IMR-90 (cell line): ENCODE results near the gene EIF1AD. TPM values are rescaled to one million over a fixed set of nuclear protein-coding genes. Genes with fewer than 3 reads are reported as not detected.

Experiments used
- ATAC-seq: fragments of 200-7000 bp; cut with Tn5 transposase; 2 replicates; pipeline ENCODE4 v1.9.1; 2020; ENCODE audit warnings: low read depth, mild to moderate bottlenecking, moderate library complexity
- BruUV-seq: library from RNA; stranded (reverse); fragments of 400-500 nt; replicated peaks from 2 replicates; lab custom pipeline; 2021; lab: Mats Ljungman, UMichigan
- CTCF ChIA-PET: fragments of 300-600 bp; formaldehyde crosslinking; extraction: SDS; loops from one replicate; lab custom pipeline; 2021; ENCODE audit warnings: antibody characterized with exemption; lab: Yijun Ruan, JAX
- POLR2A ChIA-PET: fragments of 300-600 bp; sonication (Branson Sonifier 250); formaldehyde crosslinking; loops from one replicate; lab custom pipeline; 2022; ENCODE audit warnings: antibody characterized with exemption; ENCODE audit not compliant: unreplicated experiment; lab: Charles Lee
- DNase-seq: peaks from one replicate; pipeline ENCODE4 v3.0.0; 2013
- H2AFZ ChIP-seq: replicated peaks from 2 replicates; pipeline ENCODE3; 2013; ENCODE audit warnings: low read length, mild to moderate bottlenecking; ENCODE audit not compliant: poor library complexity
- H2AK5ac ChIP-seq: 2 replicates; pipeline ENCODE4 v1.6.1; 2013; ENCODE audit warnings: low read depth, low read length, inconsistent platforms
- H2AK9ac ChIP-seq: replicated peaks from 2 replicates; pipeline ENCODE3; 2013; ENCODE audit warnings: mild to moderate bottlenecking, low read depth, low read length, moderate library complexity; ENCODE audit not compliant: poor library complexity
- H2BK120ac ChIP-seq: 2 replicates; pipeline ENCODE4 v1.6.1; 2013; ENCODE audit warnings: low read depth, low read length, inconsistent platforms
- H2BK15ac ChIP-seq: 3 replicates; pipeline ENCODE4 v1.6.1; 2013; ENCODE audit warnings: low read depth, low read length, inconsistent platforms
- H2BK20ac ChIP-seq: 2 replicates; pipeline ENCODE4 v1.6.1; 2013; ENCODE audit warnings: low read depth, mild to moderate bottlenecking, inconsistent platforms, low read length, moderate library complexity
- H2BK5ac ChIP-seq: 2 replicates; pipeline ENCODE4 v1.6.1; 2013; ENCODE audit warnings: mild to moderate bottlenecking, low read depth, low read length, inconsistent platforms; ENCODE audit not compliant: poor library complexity, severe bottlenecking
- H3K14ac ChIP-seq: replicated peaks from 2 replicates; pipeline ENCODE4 v1.6.1; 2013; ENCODE audit warnings: low read depth, low read length, inconsistent platforms
- H3K18ac ChIP-seq: 2 replicates; pipeline ENCODE4 v1.6.1; 2013; ENCODE audit warnings: low read depth, low read length, control low read depth
- H3K23ac ChIP-seq: 2 replicates; pipeline ENCODE4 v1.6.1; 2013; ENCODE audit warnings: low read depth, low read length, inconsistent platforms
- H3K27ac ChIP-seq: 2 replicates; pipeline ENCODE4 v1.5.1; 2013; ENCODE audit warnings: mild to moderate bottlenecking, control low read depth, low read length; ENCODE audit not compliant: insufficient read depth
- H3K27me3 ChIP-seq: 2 replicates; pipeline ENCODE4 v1.6.1; 2013; ENCODE audit warnings: low read length; ENCODE audit not compliant: control insufficient read depth, insufficient read depth
- H3K36me3 ChIP-seq: 2 replicates; pipeline ENCODE4 v1.6.1; 2013; ENCODE audit warnings: low read length, mixed read lengths; ENCODE audit not compliant: control insufficient read depth, insufficient read depth
- H3K4ac ChIP-seq: 2 replicates; pipeline ENCODE4 v1.6.1; 2013; ENCODE audit warnings: low read depth, low read length, inconsistent platforms
- H3K4me1 ChIP-seq: 2 replicates; pipeline ENCODE4 v1.6.1; 2013; ENCODE audit warnings: low read length, mixed read lengths; ENCODE audit not compliant: control insufficient read depth, insufficient read depth
- H3K4me2 ChIP-seq: 2 replicates; pipeline ENCODE4 v1.6.1; 2013; ENCODE audit warnings: low read depth, mild to moderate bottlenecking, control low read depth, low read length, moderate library complexity
- H3K4me3 ChIP-seq: 2 replicates; pipeline ENCODE4 v1.5.1; 2013; ENCODE audit warnings: low read depth, mild to moderate bottlenecking, control low read depth, low read length, moderate library complexity; ENCODE audit not compliant: insufficient read depth
- H3K56ac ChIP-seq: 2 replicates; pipeline ENCODE4 v1.6.1; 2013; ENCODE audit warnings: low read length, inconsistent platforms; ENCODE audit not compliant: insufficient read depth; ENCODE audit errors: extremely low read depth
- H3K79me1 ChIP-seq, 2 experiments: 2 replicates each; pipeline ENCODE4 v1.6.1; 2013; ENCODE audit warnings: low read length in 2 of 2, inconsistent platforms in 1 of 2, low read depth in 1 of 2
- H3K9ac ChIP-seq: 2 replicates; pipeline ENCODE4 v1.6.1; 2013; ENCODE audit warnings: low read depth, low read length, control low read depth
- H3K9me1 ChIP-seq: 2 replicates; pipeline ENCODE4 v1.6.1; 2013; ENCODE audit warnings: low read length, inconsistent platforms; ENCODE audit not compliant: insufficient read depth
- H3K9me3 ChIP-seq: 2 replicates; pipeline ENCODE4 v1.6.1; 2013; ENCODE audit warnings: low read length; ENCODE audit not compliant: control insufficient read depth, insufficient read depth
- H4K20me1 ChIP-seq: 2 replicates; pipeline ENCODE4 v1.6.1; 2013; ENCODE audit warnings: low read length, inconsistent platforms; ENCODE audit not compliant: insufficient read depth
- H4K5ac ChIP-seq: 2 replicates; pipeline ENCODE4 v1.6.1; 2013; ENCODE audit warnings: mild to moderate bottlenecking, low read depth, low read length, control low read depth
- H4K8ac ChIP-seq, 2 experiments: 2 replicates each; pipeline ENCODE4 v1.6.1; 2013; ENCODE audit warnings: low read depth in 2 of 2, low read length in 2 of 2, control low read depth in 1 of 2, inconsistent platforms in 1 of 2
- H4K91ac ChIP-seq: 2 replicates; pipeline ENCODE4 v1.6.1; 2013; ENCODE audit warnings: low read depth, low read length, inconsistent platforms; ENCODE audit not compliant: insufficient read depth
- BHLHE40 ChIP-seq: fragments of 150-350 bp; IDR thresholded peaks from 2 replicates; pipeline ENCODE4 v1.6.1; 2016; ENCODE audit warnings: mild to moderate bottlenecking, low read depth, low read length
- FOS ChIP-seq: fragments of 150-350 bp; IDR thresholded peaks from 2 replicates; pipeline ENCODE4 v1.6.1; 2016; ENCODE audit warnings: low read depth, low read length
- MAFK ChIP-seq: IDR thresholded peaks from 2 replicates; pipeline ENCODE4 v1.6.1; 2012; ENCODE audit warnings: low read depth, low read length, improper control_type of control experiment
- MAZ ChIP-seq: IDR thresholded peaks from 2 replicates; pipeline ENCODE4 v1.6.1; 2012; ENCODE audit warnings: low read depth, mild to moderate bottlenecking, low read length, improper control_type of control experiment, moderate library complexity, borderline replicate concordance
- MXI1 ChIP-seq: IDR thresholded peaks from 2 replicates; pipeline ENCODE4 v1.6.1; 2012; ENCODE audit warnings: low read depth, mild to moderate bottlenecking, low read length, moderate library complexity, borderline replicate concordance
- NFE2L2 ChIP-seq: fragments of 150-350 bp; IDR thresholded peaks from 2 replicates; pipeline ENCODE4 v1.6.1; 2016; ENCODE audit warnings: low read depth, mild to moderate bottlenecking, low read length
- POLR2A ChIP-seq: IDR thresholded peaks from 2 replicates; pipeline ENCODE4 v1.6.1; 2012; ENCODE audit warnings: mild to moderate bottlenecking, low read depth, low read length
- RAD21 ChIP-seq: IDR thresholded peaks from 2 replicates; pipeline ENCODE4 v1.6.1; 2012; ENCODE audit warnings: low read length, improper control_type of control experiment
- RFX5 ChIP-seq: IDR thresholded peaks from 2 replicates; pipeline ENCODE4 v1.8.0; 2012; ENCODE audit warnings: low read depth, mild to moderate bottlenecking, low read length, moderate library complexity
- SMC3 ChIP-seq: fragments of 150-350 bp; IDR thresholded peaks from 2 replicates; pipeline ENCODE4 v1.6.1; 2016; ENCODE audit warnings: low read depth, mild to moderate bottlenecking, antibody characterized with exemption, low read length, moderate library complexity
- WGBS, 2 experiments: methylation state at CpG; one replicate each; pipeline versions ENCODE4 v1.1.5 to v1.1.7; 2013; ENCODE audit warnings: missing lambda C conversion rate in 2 of 2; ENCODE audit not compliant: insufficient read length in 1 of 2; ENCODE audit errors: extremely low coverage in 2 of 2; 5-methylcytosine and 5-hydroxymethylcytosine counted together
- dilution Hi-C: fragments of 300-500 bp; cut with HindIII; formaldehyde crosslinking; loops from one replicate; pipeline ENCODE4 v1.14.3; 2018; ENCODE audit warnings: low sequenced_read_pairs; ENCODE audit not compliant: unreplicated experiment
- in situ Hi-C: fragments of 300-500 bp; cut with MboI; formaldehyde crosslinking; loops from 3 replicates; pipeline ENCODE4 v1.14.3; 2019; ENCODE audit warnings: low sequenced_read_pairs, inconsistent platforms, mixed read lengths
- intact Hi-C: fragments of 100-400 bp; cut with micrococcal nuclease; formaldehyde crosslinking; loops from 2 replicates; pipeline ENCODE4 v1.10.0; 2022
- polyA plus RNA-seq, 3 experiments: library from polyadenylated mRNA; depleted of rRNA; stranded (reverse); fragments of >200 nt; gene quantifications; 2 replicates each; pipeline ENCODE4 v1.2.3, GENCODE V29; 2012; ENCODE audit warnings: low replicate concordance in 1 of 3
- total RNA-seq: library from RNA; depleted of rRNA; stranded (reverse); fragments of >200 nt; gene quantifications from 2 replicates; pipeline ENCODE4 v1.2.3, GENCODE V29; 2012
- TF ChIP-seq, protein P1 (sequence below): fragments of 150-350 bp; IDR thresholded peaks from 2 replicates; pipeline ENCODE4 v1.6.1; 2017; ENCODE audit warnings: mild to moderate bottlenecking, antibody characterized with exemption, low read length, low read depth
- TF ChIP-seq, protein P2 (sequence below): fragments of 150-350 bp; IDR thresholded peaks from 2 replicates; pipeline ENCODE4 v1.6.1; 2016; ENCODE audit warnings: low read depth, mild to moderate bottlenecking, low read length, moderate library complexity, borderline replicate concordance
- TF ChIP-seq, protein P3 (sequence below): conservative IDR thresholded peaks from 2 replicates; pipeline ENCODE4 v1.5.1; 2012; ENCODE audit warnings: mild to moderate bottlenecking, low read depth, low read length, improper control_type of control experiment

EIF1AD gene
- total and polyA plus RNA-seq, 2 of the 4 experiments (the other 2 are of a cell fraction): 32.5 to 62.6 TPM

DNA sequence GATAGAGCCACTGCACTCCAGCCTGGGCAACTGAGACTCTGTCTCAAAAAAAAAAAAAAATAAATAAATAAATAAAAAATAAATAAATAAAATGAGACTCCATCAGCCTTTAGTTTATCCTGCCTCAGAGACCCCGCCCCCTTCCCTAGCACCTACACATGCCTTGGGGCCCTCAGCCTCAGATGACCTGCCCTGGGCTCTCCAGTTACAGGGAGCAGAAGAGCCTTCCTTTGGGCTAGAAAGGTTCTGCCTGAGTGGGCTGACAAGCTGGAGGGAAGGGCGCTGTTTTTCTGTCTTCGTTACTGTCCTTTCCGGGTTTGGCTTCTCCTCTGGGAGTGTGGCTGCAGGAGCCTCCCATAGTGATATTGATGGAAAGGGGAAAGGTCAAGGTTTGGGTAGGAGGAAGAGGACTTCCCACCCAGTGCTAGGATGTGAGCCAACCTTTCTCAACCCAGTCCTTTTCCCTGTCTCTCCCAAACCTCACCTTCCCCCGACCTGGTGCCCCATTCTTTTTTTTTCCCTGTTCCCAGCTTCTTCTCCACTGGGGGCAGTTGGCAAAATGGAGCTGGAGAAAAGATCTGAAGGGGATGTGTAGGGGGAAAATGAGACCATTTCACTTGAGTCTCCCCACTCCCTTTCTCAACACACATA, 48.7 kb upstream of the EIF1AD start:
- no peak for ATAC-seq
- no peak overlapping the region for H3K18ac ChIP-seq
- 0 out of 2 replicates have a peak, but pooled peaks cover 7% of the 10 kb centered on the region for H3K9me1 ChIP-seq
- 0 out of 2 replicates have a peak overlapping the region, but pooled peaks have one; percentile 19 for H3K56ac ChIP-seq
- no TSS peak for BruUV-seq
- H2AK9ac ChIP-seq: peak overlapping the region; percentile 99
- POLR2A ChIA-PET: no interaction called here
- peak overlapping the region; percentile 92 for H2AK5ac ChIP-seq
- no peaks in the 10 kb centered on the region for H3K9me3 ChIP-seq
- no peak overlapping the region for H3K4me2 ChIP-seq
- TF ChIP-seq RFX5: no peak
- TF ChIP-seq, protein P1, sequence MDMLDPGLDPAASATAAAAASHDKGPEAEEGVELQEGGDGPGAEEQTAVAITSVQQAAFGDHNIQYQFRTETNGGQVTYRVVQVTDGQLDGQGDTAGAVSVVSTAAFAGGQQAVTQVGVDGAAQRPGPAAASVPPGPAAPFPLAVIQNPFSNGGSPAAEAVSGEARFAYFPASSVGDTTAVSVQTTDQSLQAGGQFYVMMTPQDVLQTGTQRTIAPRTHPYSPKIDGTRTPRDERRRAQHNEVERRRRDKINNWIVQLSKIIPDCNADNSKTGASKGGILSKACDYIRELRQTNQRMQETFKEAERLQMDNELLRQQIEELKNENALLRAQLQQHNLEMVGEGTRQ: no peak
- TF ChIP-seq MAFK: no peak
- no peak for TF ChIP-seq SMC3
- no peak for TF ChIP-seq MAZ
- no peak for TF ChIP-seq NFE2L2
- TF ChIP-seq POLR2A: no peak
- no peak for TF ChIP-seq FOS
- TF ChIP-seq, protein P2, sequence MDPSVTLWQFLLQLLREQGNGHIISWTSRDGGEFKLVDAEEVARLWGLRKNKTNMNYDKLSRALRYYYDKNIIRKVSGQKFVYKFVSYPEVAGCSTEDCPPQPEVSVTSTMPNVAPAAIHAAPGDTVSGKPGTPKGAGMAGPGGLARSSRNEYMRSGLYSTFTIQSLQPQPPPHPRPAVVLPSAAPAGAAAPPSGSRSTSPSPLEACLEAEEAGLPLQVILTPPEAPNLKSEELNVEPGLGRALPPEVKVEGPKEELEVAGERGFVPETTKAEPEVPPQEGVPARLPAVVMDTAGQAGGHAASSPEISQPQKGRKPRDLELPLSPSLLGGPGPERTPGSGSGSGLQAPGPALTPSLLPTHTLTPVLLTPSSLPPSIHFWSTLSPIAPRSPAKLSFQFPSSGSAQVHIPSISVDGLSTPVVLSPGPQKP: no peak
- TF ChIP-seq RAD21: no peak
- TF ChIP-seq MXI1: no peak
- TF ChIP-seq BHLHE40: no peak
- TF ChIP-seq, protein P3, sequence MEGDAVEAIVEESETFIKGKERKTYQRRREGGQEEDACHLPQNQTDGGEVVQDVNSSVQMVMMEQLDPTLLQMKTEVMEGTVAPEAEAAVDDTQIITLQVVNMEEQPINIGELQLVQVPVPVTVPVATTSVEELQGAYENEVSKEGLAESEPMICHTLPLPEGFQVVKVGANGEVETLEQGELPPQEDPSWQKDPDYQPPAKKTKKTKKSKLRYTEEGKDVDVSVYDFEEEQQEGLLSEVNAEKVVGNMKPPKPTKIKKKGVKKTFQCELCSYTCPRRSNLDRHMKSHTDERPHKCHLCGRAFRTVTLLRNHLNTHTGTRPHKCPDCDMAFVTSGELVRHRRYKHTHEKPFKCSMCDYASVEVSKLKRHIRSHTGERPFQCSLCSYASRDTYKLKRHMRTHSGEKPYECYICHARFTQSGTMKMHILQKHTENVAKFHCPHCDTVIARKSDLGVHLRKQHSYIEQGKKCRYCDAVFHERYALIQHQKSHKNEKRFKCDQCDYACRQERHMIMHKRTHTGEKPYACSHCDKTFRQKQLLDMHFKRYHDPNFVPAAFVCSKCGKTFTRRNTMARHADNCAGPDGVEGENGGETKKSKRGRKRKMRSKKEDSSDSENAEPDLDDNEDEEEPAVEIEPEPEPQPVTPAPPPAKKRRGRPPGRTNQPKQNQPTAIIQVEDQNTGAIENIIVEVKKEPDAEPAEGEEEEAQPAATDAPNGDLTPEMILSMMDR: no peak
- H4K91ac ChIP-seq: peak overlapping the region; percentile 76
- H3K9ac ChIP-seq: peak overlapping the region; percentile 76; the same call in 1 of the 2 replicates
- CTCF ChIA-PET: interaction anchor here (2.1 kb wide), 1 partner anchor 18 kb away, joined by 11 read pairs; no protein-coding TSS in a partner anchor
- peaks cover 11% of the 10 kb centered on the region; the same call in 1 of the 2 replicates for H4K20me1 ChIP-seq
- peak overlapping the region; percentile 92 to 97 for H4K8ac ChIP-seq
- peaks cover 23% of the 10 kb centered on the region; the same call in 1 of the 2 replicates for H3K27me3 ChIP-seq
- in situ Hi-C loops: no loop called here
- peak overlapping the region; percentile 84 for H3K4ac ChIP-seq
- peaks cover 8% of the 10 kb centered on the region for H3K4me1 ChIP-seq
- H2BK20ac ChIP-seq: no peak overlapping the region
- DNase-seq: no peak
- peak overlapping the region; percentile 58; the same call in 1 of the 2 replicates for H3K27ac ChIP-seq
- peaks cover 13 to 37% of the 10 kb centered on the region in 2 experiments for H3K79me1 ChIP-seq
- no peak overlapping the region for H2BK120ac ChIP-seq
- H3K23ac ChIP-seq: peak overlapping the region; percentile 81; the same call in 1 of the 2 replicates
- peaks cover 11% of the 10 kb centered on the region for H3K36me3 ChIP-seq
- H2BK15ac ChIP-seq: 0 out of 3 replicates have a peak overlapping the region, but pooled peaks have one; percentile 50
- peak overlapping the region; percentile 48 for H2BK5ac ChIP-seq
- peak overlapping the region; percentile 83 for H4K5ac ChIP-seq
- dilution Hi-C loops: no loop called here
- H3K14ac ChIP-seq: peak overlapping the region; percentile 89; the same call in 1 of the 2 replicates
- intact Hi-C loops: no loop called here
- no CpG with 5 or more reads among the region's 5 CpGs for WGBS, 2 experiments
- H3K4me3 ChIP-seq: no peak overlapping the region
- H2AFZ ChIP-seq: peak overlapping the region; percentile 95
